Urinary bladder (tissue), 4 donors: Measurements from ENCODE around the gene CNIH3. TPM values are rescaled to one million over a fixed set of nuclear protein-coding genes. Genes with fewer than 3 reads are reported as not detected.

Experiments
- DNase-seq: peaks from one replicate; pipeline ENCODE4 v3.0.0-alpha.2; 2015; ENCODE audit errors: extremely low spot score
- H3K27ac ChIP-seq: one replicate; pipeline ENCODE4 v1.5.1; 2013; ENCODE audit warnings: low read depth, mild to moderate bottlenecking, moderate library complexity
- H3K36me3 ChIP-seq: one replicate; pipeline ENCODE4 v1.6.1; 2013; ENCODE audit warnings: mild to moderate bottlenecking, moderate library complexity; ENCODE audit not compliant: insufficient read depth
- H3K4me1 ChIP-seq: one replicate; pipeline ENCODE4 v1.6.1; 2013; ENCODE audit warnings: mild to moderate bottlenecking, moderate library complexity; ENCODE audit not compliant: insufficient read depth
- H3K4me3 ChIP-seq: one replicate; pipeline ENCODE4 v1.5.1; 2013; ENCODE audit warnings: low read depth, low read length
- WGBS: extraction: QIAGEN DNeasy Blood & Tissue Kit; methylation state at CpG from one replicate; pipeline ENCODE4 v1.1.7; 2013; 5-methylcytosine and 5-hydroxymethylcytosine counted together
- polyA plus RNA-seq: library from polyadenylated mRNA; stranded (reverse); fragments of 200-250 nt; gene quantifications from one replicate; pipeline ENCODE4 v1.2.3, GENCODE V29; 2013
- total RNA-seq: library from RNA; depleted of rRNA; stranded (reverse); fragments of >200 nt; gene quantifications from one replicate; pipeline ENCODE4 v1.2.3, GENCODE V29; 2014
- donor health status: healthy with polysubstance abuse.
- donor health status: healthy.

Gene CNIH3
- total and polyA plus RNA-seq, 2 donors: 2.1 to 5.8 TPM

DNA sequence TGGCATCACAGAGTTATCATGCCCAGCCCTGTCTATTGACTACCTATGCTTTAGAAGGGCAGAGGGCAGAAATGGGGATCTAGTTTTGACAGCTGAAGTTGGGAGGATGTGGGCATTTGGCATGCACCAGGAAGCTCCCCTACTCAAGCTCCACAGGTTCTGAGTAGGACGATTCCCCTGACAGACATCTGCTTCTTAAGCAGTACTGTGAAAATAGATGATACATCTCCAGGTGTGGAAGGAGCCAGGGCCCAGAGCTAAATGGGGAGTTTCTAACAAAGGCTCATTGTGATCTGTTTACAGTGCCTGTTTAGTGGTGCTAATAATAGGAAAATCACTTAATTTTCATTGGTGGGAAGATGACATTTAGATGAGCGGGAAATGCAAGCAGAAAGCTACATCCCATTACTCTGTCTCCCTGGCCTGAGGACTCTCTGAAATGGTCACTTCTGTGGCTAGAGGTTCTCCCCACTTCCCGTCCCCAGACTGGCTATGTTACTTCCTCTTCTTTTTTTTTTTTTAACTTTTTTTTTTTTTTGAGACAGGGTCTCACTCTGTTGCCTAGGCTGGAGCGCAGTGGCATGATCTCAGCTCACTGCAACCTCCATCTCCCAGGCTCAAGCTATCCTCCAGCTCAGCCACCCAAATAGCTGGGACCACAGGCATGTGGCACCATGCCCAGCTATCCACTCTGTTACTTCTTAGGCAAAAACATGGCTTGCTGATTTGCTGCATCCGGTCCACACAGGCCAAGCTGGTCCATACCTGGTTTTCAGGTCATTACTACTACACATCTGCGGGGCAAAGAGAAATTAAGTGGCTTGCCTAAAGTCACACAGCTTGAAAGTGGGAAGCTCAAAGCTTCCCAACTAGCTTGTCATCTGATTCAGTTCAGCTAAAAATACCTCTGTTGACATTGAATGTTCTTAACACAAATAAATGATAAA lies 23.2 kb upstream of the CNIH3 start:
- 62% methylated on average over 6 of the region's 6 CpGs for WGBS
- no peak for DNase-seq
- no peaks in the 10 kb centered on the region for H3K4me1 ChIP-seq
- no peak overlapping the region for H3K4me3 ChIP-seq
- H3K36me3 ChIP-seq: no peaks in the 10 kb centered on the region
- no peak overlapping the region for H3K27ac ChIP-seq

DNA sequence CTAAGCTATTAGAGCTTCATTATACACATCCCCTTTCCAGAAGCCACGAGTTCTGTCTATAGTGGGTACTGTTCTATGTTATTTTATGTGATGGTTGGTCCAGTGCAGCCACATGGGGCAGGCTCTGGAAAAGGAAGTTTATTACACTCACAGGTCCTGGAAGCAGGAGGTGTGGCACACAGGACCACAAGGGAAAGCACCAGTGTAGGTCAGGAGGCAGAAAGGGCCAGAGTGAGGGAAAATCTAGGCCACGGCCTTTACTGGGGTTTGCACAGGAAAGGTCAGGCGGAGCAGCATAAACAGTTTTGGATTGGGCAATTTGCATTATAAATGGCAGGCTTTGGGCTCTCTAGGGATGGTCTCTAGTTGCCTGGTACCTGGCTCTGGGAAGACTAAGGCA lies 21.8 kb upstream of the CNIH3 start:
- DNase-seq: no peak
- no peak overlapping the region for H3K4me3 ChIP-seq
- H3K27ac ChIP-seq: no peak overlapping the region
- 92% methylated on average over 3 of the region's 3 CpGs for WGBS
- H3K4me1 ChIP-seq: no peaks in the 10 kb centered on the region
- no peaks in the 10 kb centered on the region for H3K36me3 ChIP-seq

- H3K4me3 ChIP-seq: no peak overlapping the region
- no peak for DNase-seq
- H3K27ac ChIP-seq: no peak overlapping the region
- H3K36me3 ChIP-seq: no peaks in the 10 kb centered on the region
- H3K4me1 ChIP-seq: no peaks in the 10 kb centered on the region
These were observed 21.3 kb upstream of the CNIH3 start for GRCh38 chr1:224594851-224595250.

GRCh38 chr1:224605482-224606181 lies 10.5 kb upstream of the CNIH3 start:
- Histone ChIP-seq H3K4me3 (no peak overlapping the region), H3K4me1 (no peaks in the 10 kb centered on the region), H3K36me3 (no peaks in the 10 kb centered on the region), H3K27ac (no peak overlapping the region)
- 92% methylated on average over 11 of the region's 11 CpGs for WGBS
- DNase-seq: no peak

DNA sequence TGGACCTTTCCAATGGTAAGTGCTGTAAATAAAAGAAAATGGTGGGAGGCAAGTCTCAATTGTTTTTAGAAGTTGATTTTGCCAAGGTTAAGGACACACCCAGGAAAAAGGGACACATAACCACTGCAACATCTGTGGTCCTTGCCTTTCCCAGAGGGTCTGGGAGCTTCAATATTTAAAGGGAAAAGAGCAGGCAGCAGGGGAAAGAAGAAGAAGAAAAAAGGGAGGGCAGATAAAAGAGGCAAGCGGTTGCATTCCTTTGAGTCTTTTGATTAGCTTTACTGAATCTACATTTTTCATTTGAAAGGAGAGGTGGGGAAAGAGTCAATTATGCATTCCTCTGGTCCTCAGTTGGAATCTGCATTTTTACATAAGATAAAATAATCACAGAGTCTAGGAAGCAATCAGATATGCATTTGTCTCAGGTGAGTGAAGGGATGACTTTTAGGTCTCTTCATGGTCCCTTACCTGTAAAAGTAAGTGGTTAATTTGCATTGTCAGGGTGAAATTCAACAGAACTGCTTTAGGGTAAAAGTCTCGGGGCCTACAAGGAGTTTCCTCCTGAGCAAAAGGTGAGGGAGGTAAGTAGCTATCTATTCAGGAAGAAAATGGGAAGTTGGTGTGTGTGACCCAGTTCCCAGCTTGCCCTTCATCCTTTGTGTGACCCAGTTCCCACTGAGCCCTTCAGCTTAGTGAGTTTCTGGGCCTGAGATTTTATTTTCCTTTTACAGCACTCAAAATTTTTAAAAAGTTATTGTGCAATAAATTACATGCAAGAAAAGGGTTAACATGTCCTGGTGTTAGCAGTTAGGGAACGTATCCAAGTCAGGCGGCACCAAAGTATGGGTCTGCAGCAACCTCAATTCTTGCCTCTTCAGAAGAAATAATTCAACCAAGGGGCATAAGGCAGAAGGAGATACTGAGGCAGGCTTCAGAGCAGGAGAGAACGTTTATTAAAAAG lies 8.6 kb upstream of the CNIH3 start:
- Histone ChIP-seq H3K4me3 (no peak overlapping the region), H3K27ac (no peak overlapping the region), H3K4me1 (no peaks in the 10 kb centered on the region), H3K36me3 (no peaks in the 10 kb centered on the region)
- 65% methylated on average over 5 of the region's 5 CpGs for WGBS
- no peak for DNase-seq

- no peak for DNase-seq
- Histone ChIP-seq H3K4me3 (no peak overlapping the region), H3K36me3 (no peaks in the 10 kb centered on the region), H3K4me1 (no peaks in the 10 kb centered on the region), H3K27ac (no peak overlapping the region)
- WGBS: 53% methylated on average over 1 of the region's 1 CpG
These were observed 6.8 kb upstream of the CNIH3 start for GRCh38 chr1:224609333-224609732.

- no peaks in the 10 kb centered on the region for H3K36me3 ChIP-seq
- 95% methylated on average over 1 of the region's 1 CpG for WGBS
- DNase-seq: no peak
- no peak overlapping the region for H3K4me3 ChIP-seq
- no peak overlapping the region for H3K27ac ChIP-seq
- no peaks in the 10 kb centered on the region for H3K4me1 ChIP-seq
These were observed 3.9 kb upstream of the CNIH3 start for GRCh38 chr1:224612246-224612645.

GRCh38 chr1:224613486-224613885 lies 2.6 kb upstream of the CNIH3 start:
- Histone ChIP-seq H3K4me3 (no peak overlapping the region), H3K27ac (no peak overlapping the region), H3K36me3 (no peaks in the 10 kb centered on the region), H3K4me1 (no peaks in the 10 kb centered on the region)
- no peak for DNase-seq
- 93% methylated on average over 6 of the region's 6 CpGs for WGBS

DNA sequence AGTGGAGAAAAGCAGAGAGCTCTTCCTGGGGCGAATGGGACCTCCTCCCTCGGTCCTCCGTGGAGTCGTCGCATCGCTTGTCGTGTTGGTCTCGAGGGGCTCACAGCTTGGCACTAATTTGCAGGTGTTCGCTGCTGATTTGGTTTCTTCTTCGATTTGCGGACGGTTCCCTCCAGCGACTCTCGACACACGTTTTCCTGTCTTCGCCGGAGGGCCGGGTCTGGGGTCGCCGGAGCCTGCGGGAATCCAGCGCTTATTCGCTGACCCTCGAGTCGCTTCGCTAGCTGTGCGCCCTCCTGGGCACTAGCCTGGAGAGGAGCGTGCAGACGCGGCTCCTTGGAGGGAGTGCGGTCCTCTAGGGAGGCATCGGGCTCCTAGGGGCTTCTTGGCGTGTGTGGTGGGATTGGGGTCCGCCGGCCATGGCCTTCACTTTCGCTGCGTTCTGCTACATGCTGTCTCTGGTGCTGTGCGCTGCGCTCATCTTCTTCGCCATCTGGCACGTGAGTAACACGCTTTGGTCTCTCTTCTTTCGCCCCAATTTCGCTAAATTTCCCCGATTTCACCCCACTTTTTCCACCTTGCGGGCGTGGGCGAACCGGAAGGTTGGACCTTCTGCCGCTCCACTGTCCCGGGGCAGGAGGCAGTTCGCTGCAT lies 766 bp downstream of the CNIH3 start:
- Histone ChIP-seq H3K4me3 (peak overlapping the region; percentile 47), H3K36me3 (no peaks in the 10 kb centered on the region), H3K4me1 (no peaks in the 10 kb centered on the region), H3K27ac (no peak overlapping the region)
- no peak for DNase-seq
- WGBS: 2% methylated on average over 52 of the region's 52 CpGs

DNA sequence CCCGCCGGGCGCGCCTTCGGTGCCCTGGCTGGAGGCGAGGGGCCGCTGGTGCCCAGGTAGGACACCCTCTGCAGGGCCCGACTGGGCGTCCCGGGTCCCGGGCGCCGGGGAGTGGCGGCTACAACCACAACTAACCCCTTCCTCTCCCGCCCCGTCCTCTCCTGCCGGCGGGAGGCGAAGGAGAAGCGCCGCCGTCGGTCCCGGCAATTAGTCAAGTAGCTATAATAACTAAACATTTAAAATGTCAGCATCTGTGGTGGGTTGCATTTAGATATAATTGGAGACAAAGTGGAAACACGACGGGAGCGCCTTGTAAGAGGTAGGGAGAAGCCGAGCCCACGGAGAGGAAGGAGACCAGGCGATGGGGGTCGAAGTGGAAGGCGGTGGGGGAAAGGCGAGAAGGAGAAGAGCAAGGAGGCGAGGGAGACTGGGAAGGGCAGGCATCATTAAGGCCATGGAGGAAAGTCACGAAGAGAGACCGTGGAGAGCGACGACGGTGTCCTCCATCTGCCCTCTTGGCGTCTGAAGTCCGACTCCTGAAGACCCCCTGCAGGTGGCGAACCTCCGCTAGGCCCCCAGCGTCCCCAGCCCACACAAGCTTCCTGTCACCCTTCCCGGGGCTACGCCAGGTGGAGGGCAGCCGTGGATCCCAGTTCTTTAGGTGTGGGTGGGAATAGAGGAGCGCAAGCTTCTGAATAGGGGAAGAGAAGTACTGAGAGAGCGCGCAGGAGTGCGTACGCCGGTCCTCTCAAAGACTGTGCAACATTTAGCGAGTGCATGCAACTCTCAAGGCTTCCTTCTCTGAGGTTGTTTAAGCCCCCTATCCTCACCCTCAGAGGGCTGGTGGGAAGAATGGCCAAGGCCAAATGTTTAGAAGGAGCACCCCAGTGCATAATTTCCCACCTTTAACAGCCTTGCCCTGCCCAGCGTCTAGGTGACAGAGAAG lies 1.6 kb downstream of the CNIH3 start:
- Histone ChIP-seq H3K4me3 (peak overlapping the region; percentile 47), H3K36me3 (no peaks in the 10 kb centered on the region), H3K27ac (no peak overlapping the region), H3K4me1 (no peaks in the 10 kb centered on the region)
- 5% methylated on average over 55 of the region's 55 CpGs for WGBS
- DNase-seq: no peak

GRCh38 chr1:224619209-224619608 lies 3.1 kb downstream of the CNIH3 start:
- H3K4me3 ChIP-seq: no peak overlapping the region
- H3K4me1 ChIP-seq: no peaks in the 10 kb centered on the region
- WGBS: 79% methylated on average over 4 of the region's 4 CpGs
- no peak for DNase-seq
- no peaks in the 10 kb centered on the region for H3K36me3 ChIP-seq
- no peak overlapping the region for H3K27ac ChIP-seq

DNA sequence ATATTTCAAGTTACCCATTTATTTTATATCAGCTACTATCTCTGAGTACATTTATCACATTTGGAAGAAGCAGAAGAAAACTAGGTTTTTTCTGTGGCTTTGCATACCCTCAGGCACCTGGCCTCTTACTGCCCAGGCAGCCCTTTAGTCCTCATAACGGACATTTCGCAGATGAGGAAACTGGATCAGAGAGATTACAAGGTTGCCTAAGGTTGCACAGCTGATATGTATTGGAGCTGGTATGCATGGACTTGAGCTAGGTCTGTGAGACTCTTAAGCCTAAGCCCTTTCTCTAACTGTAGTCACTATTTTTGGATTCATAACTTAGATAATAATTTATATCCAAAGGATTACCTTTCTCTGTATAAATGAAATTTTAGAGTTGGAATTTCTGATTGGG lies 4.0 kb downstream of the CNIH3 start:
- no peaks in the 10 kb centered on the region for H3K4me1 ChIP-seq
- no peaks in the 10 kb centered on the region for H3K36me3 ChIP-seq
- DNase-seq: no peak
- no peak overlapping the region for H3K27ac ChIP-seq
- WGBS: 48% methylated on average over 2 of the region's 2 CpGs
- no peak overlapping the region for H3K4me3 ChIP-seq
